Stimulated activated CD4-positive, alpha-beta T cell treated with anti-CD3 and anti-CD28 coated beads, TNF-alpha, amount 100 ng/mL, for 24 hours (primary cell): ENCODE measurements around the gene C10orf95.
"Not testable (repeated sequence)": the region's sequence is repeated elsewhere in the genome, so short reads cannot be mapped to it uniquely, and the experiment has no call there.

Source experiments
- DNase-seq, 3 experiments: peaks; one replicate each; pipeline ENCODE4 v3.0.0-alpha.2; 2020; ENCODE audit warnings: low read depth in 3 of 3

C10orf95 gene

GRCh38 chr10:102451105-102451969 lies at the start of gene C10orf95:
C10orf95 (minus strand) TSS chr10:102451543; CDS start chr10:102451093, 450 bp downstream.
- no peak for DNase-seq

- DNase-seq = not testable (repeated sequence)
Measured at GRCh38 chr10:102500686-102501085, 49.3 kb upstream of the C10orf95 start.

- DNase-seq = no peak
Measured at GRCh38 chr10:102499356-102499755, 48.0 kb upstream of the C10orf95 start.

GRCh38 chr10:102497545-102497944 lies 46.2 kb upstream of the C10orf95 start:
- no peak for DNase-seq

- DNase-seq = no peak
Measured at GRCh38 chr10:102493771-102494170, 42.4 kb upstream of the C10orf95 start.

GRCh38 chr10:102492983-102493382 lies 41.6 kb upstream of the C10orf95 start:
- DNase-seq = no peak

- no peak for DNase-seq
Measured at GRCh38 chr10:102492344-102492939, 41.1 kb upstream of the C10orf95 start.

GRCh38 chr10:102491136-102491535 lies 39.8 kb upstream of the C10orf95 start:
- no peak for DNase-seq

GRCh38 chr10:102485093-102485784 lies 33.9 kb upstream of the C10orf95 start:
- no peak for DNase-seq

GRCh38 chr10:102484021-102484420 lies 32.7 kb upstream of the C10orf95 start:
- no peak for DNase-seq

- no peak for DNase-seq
Measured at GRCh38 chr10:102480396-102480795, 29.1 kb upstream of the C10orf95 start.

GRCh38 chr10:102479651-102480050 lies 28.3 kb upstream of the C10orf95 start:
- DNase-seq = no peak

- DNase-seq = no peak
Measured at GRCh38 chr10:102476466-102477141, 25.3 kb upstream of the C10orf95 start.

GRCh38 chr10:102475451-102476040 lies 24.2 kb upstream of the C10orf95 start:
- DNase-seq = no peak

- no peak for DNase-seq
Measured at GRCh38 chr10:102473445-102474331, 22.3 kb upstream of the C10orf95 start.

- no peak for DNase-seq
Measured at GRCh38 chr10:102470579-102471546, 19.5 kb upstream of the C10orf95 start.

- DNase-seq = no peak
Measured at GRCh38 chr10:102468683-102469082, 17.3 kb upstream of the C10orf95 start.

- DNase-seq = no peak
Measured at GRCh38 chr10:102467971-102468438, 16.7 kb upstream of the C10orf95 start.

GRCh38 chr10:102467318-102467717 lies 16.0 kb upstream of the C10orf95 start:
- DNase-seq = no peak
